ENCODE results near the gene NABP2.
"Not testable (repeated sequence)": the region's sequence is repeated elsewhere in the genome, so short reads cannot be mapped to it uniquely, and the experiment has no call there.

The NABP2 gene

GRCh38 chr12:56224102-56224701, at the start of gene NABP2:
Gene NABP2 (plus strand): TSS chr12:56224342. CDS start chr12:56224857, 515 bp downstream.
- DNase-seq (ENCODE audit: low read depth, low spot score): peak; percentile 95

GRCh38 chr12:56178347-56178746, 45.8 kb upstream of the NABP2 start:
- no peak for DNase-seq (ENCODE audit: low read depth, low spot score)

- DNase-seq (ENCODE audit: low read depth, low spot score): no peak
Observed at GRCh38 chr12:56186957-56187356, 37.2 kb upstream of the NABP2 start.

GRCh38 chr12:56188131-56188777, 35.9 kb upstream of the NABP2 start:
- DNase-seq (ENCODE audit: low read depth, low spot score): no peak

GRCh38 chr12:56188778-56189098, 35.4 kb upstream of the NABP2 start:
- DNase-seq (ENCODE audit: low read depth, low spot score): no peak

- DNase-seq (ENCODE audit: low read depth, low spot score): peak; percentile 50
Observed at GRCh38 chr12:56189099-56189917, 34.8 kb upstream of the NABP2 start, which contains the start of gene SMARCC2. Gene SMARCC2 (minus strand): TSS chr12:56189483. CDS start chr12:56189461, 22 bp downstream.

- DNase-seq (ENCODE audit: low read depth, low spot score): peak; percentile 63
Observed at GRCh38 chr12:56189918-56190694, 34.0 kb upstream of the NABP2 start.

GRCh38 chr12:56190695-56191155, 33.4 kb upstream of the NABP2 start:
- no peak for DNase-seq (ENCODE audit: low read depth, low spot score)

DNA sequence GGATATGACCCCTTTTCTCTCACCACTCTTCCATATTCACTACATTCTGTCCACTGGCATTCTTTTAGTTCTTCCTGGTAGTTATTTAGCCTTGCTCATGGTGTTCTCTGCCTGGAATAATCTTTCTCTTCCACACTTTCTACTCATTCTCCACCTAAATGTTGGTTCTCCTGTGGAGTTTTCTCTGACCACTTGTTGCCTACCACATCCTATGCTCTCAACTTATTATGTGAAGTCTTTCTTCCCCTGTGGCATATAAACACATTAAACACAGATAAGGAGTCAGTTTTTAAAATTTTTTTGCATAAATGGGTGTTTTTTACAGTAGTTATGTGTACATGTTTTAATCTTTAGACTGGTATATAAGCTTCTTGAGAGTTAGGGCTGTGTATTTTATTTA, 31.6 kb upstream of the NABP2 start:
- no peak for DNase-seq (ENCODE audit: low read depth, low spot score)

GRCh38 chr12:56193025-56193578, 31.0 kb upstream of the NABP2 start:
- DNase-seq (ENCODE audit: low read depth, low spot score): peak; percentile 29

- DNase-seq (ENCODE audit: low read depth, low spot score): not testable (repeated sequence)
Observed at GRCh38 chr12:56196818-56197550, 27.2 kb upstream of the NABP2 start.

- DNase-seq (ENCODE audit: low read depth, low spot score): no peak
Observed at GRCh38 chr12:56197921-56198635, 26.1 kb upstream of the NABP2 start.

- no peak for DNase-seq (ENCODE audit: low read depth, low spot score)
Observed at GRCh38 chr12:56198836-56199235, 25.3 kb upstream of the NABP2 start.

DNA sequence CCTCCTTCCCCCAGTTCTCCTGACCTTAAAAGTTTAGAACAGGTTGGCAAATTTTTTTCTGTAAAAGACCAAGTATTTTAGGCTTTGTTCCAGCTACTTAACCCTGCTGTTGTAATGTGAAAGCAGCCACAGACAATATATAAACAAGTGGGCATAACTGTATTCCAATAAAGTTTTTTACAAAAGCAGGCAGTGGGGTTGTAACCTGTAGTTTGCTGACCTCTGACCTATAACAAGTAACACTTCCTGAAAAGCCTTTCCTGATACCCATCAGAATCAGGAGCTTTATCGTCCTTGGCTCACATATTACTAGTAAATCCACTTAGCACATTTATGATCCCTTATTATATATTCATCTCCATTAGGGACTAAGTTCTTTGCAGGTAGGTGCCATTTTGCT, 21.8 kb upstream of the NABP2 start:
- DNase-seq (ENCODE audit: low read depth, low spot score): no peak

- DNase-seq (ENCODE audit: low read depth, low spot score): no peak
Observed at GRCh38 chr12:56202838-56203237, 21.3 kb upstream of the NABP2 start.

DNA sequence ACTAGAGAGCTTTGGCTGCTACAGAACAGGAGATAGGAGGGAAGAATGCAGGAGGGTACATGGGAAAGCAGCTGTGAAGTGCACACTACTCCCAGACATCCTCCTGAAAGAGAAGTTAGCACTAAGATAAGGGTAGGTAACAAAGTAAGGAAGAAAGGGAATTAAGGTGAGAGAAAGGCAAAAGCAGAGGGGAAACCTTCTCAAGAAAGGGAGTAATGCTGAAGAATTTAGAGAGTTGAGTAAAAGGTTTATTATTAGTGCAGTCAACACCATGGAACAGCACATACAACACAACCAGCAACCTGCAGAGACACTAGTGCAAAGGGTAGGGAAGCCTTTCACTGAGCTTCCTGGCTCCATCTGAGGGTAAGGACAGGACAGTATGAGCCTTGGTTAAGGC, 19.9 kb upstream of the NABP2 start:
- DNase-seq (ENCODE audit: low read depth, low spot score): no peak

- DNase-seq (ENCODE audit: low read depth, low spot score): no peak
Observed at GRCh38 chr12:56205445-56205844, 18.7 kb upstream of the NABP2 start.

DNA sequence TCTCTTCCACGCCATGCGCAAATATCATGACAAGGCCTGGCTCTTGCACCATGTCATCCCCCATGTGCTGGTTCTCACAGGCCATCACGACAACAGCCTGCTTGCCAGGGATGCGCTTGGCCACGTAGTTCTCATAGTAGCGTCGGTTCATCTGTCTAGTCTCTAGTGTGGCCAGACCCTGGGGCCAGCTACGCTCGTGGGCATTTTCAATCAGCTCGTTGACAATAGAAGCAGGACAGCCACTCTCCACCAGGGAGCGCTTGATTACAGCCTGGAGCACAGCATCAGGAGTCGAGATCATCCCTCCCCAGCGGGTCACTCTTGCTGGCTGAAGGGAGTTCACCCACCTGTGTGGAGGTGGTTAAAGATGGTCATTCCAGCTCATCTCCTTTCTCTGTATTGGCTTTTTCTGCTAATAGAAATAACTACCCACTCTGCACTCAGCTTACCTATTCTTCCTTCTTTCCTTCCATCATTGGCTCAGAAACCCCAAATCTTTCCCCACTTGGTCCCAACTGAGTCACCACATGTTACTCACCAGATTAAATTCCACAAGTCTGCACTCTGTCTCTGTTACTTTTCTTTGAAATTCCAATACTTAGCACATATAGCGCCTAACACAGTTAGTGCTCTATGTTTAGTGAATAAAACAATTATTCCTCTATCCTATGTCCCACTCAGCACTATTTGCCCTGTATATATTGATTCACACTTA, 17.5 kb upstream of the NABP2 start:
- no peak for DNase-seq (ENCODE audit: low read depth, low spot score)

- DNase-seq (ENCODE audit: low read depth, low spot score): no peak
Observed at GRCh38 chr12:56208006-56208405, 16.1 kb upstream of the NABP2 start.

DNA sequence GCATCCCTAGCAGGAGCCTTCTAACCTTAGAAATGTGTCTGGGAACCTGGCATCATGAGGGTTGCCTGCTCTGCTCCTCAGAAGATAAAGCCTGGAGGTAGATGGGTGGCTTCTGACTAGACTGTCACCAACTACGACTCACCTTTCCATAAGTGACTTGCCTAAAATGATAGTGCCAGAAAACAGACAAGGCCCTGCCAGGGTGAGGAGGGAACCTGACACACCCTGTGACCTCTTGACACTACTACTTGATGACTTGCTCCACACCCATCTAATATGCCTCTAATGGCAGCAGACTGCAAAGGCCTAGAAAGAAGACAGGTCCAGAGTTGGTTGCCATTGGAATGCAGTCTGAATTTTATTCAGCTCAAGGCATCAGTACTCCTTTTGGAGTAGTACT, 11.8 kb upstream of the NABP2 start:
- no peak for DNase-seq (ENCODE audit: low read depth, low spot score)
